GM18870 (cell line): ENCODE results near the gene VSTM1.

Source experiments
- ATAC-seq: cut with Tn5 transposase; IDR thresholded peaks from one replicate; pipeline ENCODE4 v1.9.1; 2021; ENCODE audit warnings: moderate library complexity; ENCODE audit not compliant: unreplicated experiment

The VSTM1 gene

DNA sequence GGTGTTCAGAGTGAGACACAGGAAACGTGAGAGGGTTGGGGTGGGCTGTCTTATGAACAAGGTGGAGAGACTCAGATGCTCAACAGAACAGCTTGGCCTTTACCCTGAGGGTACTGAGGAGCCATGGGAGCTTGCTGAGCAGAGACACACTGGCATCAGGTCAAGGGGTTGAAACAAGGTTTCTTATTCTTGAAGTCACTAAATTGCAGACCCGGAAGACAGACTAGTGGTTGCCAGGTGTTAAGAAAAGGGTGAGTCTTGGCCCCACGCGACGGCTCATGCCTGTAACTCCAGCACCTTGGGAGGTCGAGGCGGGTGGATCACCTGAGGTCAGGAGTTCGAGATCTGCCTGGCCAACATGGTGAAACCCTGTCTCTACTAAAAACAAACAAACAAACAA lies 49.8 kb downstream of the VSTM1 start:
- ATAC-seq = no peak

DNA sequence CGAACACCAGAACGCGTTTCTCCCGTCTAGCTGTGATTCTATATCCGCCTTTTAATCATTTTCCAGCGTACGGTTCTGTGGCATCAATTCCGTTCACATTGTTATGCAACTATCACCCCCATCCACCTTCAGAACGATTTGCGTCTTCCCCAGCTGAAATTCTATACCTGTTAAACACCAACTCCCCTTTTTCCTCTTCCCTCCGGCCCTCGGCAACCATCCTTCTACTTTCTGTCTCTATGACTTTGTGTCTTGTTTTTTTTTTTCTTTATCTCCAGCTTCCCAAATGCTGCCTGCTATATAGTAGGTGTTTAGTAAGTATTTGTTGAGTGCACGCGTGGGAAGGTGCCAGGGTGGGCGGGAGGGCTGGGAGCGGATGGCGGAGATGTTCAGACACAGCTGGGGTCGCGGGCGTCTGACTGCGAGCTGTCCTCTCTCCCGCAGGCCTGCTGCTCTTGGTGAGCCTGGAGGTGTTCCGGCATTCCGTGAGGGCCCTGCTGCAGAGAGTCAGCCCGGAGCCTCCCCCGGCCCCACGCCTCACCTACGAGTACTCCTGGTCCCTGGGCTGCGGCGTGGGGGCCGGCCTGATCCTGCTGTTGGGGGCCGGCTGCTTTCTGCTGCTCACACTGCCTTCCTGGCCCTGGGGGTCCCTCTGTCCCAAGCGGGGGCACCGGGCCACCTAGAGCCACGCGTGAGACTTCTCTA lies 52.0 kb downstream of the VSTM1 start:
- ATAC-seq = no peak

DNA sequence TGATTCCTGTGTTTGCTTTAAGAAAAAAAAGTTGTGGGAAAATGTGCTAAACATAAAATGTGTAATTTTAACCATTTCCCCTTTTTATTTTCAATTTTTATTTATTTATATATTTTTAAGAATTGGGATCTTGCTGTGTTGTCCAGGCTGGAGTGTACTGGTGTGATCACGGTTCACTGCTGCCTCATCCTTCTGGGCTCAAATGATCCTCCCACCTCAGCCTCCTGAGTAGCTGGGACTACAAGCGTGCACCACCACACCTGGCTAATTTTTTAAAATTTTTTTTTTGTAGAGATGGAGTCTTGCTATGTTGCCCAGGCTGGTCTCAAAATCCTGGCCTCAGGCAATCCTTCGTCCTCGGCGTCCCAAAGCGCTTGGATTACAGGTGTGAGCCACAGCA lies 53.2 kb downstream of the VSTM1 start:
- ATAC-seq = no peak

DNA sequence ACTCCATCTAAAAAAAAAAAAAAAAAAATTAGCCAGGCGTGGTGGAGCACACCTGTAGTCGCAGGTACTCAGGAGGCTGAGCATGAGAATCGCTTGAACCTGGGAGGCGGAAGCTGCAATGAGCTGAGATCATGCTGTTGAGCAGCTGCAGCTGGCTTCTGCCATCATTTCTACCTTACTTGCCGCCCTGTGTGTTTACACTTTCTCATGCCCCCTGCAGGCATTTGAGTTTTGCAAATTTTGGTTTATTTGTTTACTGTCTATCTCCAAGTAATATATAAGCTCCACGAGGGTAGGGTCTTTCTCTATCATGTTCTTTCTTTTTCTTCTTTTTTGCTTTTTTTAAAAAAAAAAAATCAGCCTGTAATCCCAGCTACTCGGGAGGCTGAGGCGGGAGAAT lies 54.3 kb downstream of the VSTM1 start:
- no peak for ATAC-seq

DNA sequence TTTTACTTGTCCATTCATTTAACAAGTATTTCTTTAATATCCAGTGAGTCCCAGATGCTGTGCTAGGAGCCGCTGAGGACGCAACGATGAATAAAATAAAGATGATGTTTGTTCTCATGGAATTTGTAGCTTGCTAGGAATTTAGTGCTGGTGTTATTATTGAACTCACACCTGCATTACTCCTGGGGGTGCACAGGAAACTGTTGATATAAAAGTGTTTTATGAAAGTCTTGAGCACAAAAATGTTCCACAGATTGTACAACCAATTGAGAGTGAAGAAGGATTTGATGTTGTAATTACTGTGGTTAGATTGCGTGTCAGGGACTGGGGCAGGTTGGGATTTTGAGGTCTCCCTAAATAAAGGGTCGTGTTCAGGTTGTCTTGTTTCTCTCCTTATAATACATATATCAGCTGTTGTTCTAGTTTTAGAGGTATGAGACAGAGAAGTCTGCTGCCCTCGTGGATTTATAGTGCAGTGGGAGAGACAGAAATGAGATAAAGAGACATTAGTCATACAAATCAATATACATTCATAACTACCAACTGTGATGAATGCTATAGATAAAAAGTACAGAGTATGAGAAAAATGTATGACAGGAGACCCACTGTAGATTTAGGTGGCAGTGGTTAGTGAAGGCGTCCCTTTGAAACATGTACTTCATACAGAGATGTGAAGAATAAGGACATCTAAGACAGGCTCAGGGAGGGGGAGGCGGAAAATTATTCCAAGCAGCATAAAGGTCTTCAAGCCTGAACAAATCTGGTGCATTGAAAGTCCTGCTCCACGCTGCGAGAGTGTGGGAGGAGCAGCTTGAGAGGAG lies 61.0 kb downstream of the VSTM1 start:
- no peak for ATAC-seq

DNA sequence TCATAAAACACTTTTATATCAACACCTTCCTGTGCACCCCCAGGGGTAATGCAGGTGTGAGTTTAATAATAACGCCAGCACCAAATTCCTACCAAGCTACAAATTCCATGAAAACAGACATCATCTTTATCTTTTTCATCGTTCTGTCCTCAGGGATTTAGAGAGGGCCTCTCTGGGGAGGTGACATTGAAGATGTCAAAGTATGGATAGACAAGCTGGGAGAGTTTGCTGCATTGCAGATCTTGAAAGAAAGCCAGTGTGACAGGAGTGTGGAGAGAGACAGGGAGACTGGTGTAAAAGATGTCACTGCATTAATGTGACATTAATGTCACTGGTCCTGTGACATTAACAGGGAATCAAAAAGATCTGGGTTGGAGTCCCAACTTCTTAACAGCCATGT lies 62.2 kb downstream of the VSTM1 start:
- ATAC-seq = no peak

DNA sequence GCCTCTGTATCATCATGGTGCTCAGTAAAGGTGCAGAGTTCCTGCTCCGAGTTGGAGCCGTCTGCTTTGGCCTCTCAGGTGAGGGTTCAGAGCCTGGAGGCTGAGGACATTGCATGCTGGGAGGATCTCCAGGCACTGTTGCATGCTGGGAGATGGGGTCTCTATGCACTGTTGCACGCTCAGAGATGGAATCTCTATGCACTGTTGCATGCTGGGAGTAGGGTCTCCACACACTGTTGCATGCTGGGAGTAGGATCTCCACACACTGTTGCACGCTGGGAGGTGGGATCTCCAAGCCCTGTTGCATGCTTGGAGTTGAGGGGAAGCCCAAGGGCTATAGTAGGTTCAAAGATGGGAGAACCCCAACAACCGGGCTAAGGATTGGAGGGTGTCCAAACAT lies 64.0 kb downstream of the VSTM1 start:
- no peak for ATAC-seq

DNA sequence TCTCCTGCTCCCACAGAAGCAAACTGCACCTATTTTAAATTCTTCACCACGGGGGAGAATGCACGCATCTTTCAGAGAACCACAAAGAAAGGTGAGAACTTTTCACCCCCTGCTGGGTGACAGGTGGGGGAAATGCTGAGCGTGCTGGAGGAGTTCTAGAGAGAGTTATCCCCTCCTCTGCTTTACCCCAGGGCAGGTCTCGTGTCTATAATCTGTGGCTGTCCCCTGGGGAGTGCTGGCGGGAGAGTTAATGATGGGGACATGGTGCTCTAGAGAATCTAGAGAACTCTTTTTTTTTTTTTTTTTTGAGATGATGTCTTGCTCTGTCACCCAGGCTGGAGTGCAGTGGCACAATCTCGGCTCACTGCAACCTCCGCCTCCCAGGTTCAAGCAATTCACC lies 65.5 kb downstream of the VSTM1 start:
- no peak for ATAC-seq

DNA sequence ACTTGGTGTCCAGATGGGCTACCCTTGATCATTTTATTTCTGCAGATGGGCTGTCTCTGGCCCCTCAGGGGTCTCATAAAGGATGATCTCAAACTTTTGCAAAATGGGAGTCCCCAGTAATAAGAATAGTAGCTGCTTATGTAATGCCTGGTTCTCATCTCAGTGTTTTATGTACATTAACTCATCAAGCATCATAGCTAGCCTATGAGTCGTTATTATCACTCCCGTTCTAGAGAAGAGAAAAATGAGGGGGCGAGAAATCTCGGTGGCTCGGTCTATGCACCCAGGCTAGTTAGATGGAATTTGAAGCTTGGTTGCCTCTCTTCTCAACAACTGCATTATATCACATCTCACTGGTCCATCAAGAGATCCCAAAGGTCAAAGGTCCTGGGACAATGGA lies 68.9 kb downstream of the VSTM1 start:
- ATAC-seq = no peak

DNA sequence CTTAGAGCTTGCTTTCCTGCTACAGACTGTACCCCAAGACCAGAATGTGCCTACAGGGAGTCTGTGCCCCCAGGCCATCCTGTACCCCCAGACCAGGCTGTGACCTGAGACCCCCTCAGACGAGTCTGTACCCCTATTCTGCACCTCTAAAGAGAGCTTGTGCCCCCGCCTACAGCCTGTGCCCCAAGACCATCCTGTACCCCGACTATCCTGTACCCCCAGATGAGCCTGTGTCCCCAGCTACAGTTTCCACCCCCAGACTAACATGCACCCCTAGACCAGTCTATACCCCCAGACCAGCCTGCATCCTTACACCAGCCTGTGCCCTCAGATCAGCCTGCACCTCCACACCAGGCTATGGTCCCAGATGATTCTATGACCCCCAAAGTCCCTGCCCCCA lies 70.2 kb downstream of the VSTM1 start:
- no peak for ATAC-seq

DNA sequence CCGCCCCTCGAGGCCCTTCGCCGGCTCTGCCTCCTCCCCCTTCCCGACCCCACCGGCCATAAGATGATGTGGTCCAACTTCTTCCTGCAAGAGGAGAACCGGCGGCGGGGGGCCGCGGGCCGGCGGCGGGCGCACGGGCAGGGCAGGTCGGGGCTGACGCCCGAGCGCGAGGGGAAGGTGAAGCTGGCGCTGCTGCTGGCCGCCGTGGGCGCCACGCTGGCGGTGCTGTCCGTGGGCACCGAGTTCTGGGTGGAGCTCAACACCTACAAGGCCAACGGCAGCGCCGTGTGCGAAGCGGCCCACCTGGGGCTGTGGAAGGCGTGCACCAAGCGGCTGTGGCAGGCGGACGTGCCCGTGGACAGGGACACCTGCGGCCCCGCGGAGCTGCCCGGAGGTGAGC lies 70.9 kb downstream of the VSTM1 start:
- no peak for ATAC-seq

DNA sequence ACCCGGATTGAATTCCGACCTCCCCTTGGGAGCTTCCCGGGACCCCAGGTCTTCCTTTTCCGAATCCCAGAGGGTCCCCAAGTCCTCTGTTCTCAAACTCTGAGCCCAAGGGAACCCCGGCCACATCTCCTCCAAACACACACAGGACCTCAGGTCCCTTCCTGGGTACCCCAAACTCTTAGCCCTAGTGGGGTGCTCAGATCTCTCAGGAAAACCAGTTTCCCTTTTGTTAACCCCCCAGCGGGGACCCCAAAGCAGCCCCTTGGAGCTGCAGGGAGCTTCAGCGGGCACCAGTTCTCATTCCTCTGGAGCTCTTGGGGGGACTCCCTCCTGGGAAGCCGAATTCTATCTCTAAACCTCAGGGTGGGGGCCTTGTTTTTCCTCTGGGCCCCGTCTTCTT lies 71.5 kb downstream of the VSTM1 start:
- ATAC-seq = no peak

DNA sequence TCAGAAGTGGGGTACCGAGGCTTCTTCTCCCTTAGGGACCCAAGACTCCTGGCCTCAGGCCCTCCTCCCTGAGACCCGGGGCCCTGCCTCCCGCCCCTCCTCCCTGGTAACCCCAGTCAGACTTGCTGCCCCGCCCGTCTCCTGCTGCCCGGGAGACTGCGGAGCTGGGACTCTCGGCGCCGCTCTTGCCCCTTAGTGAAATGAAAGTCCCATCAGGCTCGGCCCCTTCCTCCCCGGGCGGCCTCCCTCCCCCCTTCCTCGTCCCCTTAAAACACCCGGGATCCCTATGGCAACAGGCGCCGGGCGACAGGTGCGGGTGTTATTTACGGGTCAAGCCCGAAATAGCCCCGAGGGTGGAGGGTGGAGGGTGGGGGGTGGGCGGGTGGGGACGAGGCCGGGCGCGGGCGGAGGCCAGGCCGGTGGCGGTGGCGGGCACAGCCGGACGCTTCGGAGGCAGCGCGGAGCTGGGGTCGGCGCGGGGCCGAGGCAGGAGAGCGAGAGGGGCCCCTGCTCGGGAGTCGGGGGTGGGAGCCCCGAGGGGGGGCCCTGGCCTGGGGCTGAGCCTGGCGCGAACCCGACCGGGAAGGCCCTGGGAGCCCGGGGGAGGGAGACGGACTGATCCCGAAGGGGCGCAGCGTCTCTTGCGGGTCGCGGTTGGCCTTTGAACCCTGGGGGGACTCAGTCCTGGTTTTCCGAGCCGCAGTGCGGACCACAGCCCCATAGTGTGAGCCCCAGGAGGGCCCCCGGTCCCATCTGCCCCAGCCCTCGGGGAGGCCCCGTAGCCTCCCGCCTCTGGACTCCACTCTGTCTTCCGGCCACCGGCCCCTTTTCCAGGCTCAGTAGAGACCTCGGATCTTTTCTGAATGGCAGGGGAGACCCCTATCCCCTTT lies 72.2 kb downstream of the VSTM1 start, which contains the start of gene CACNG6:
Gene CACNG6, plus strand, starts transcription at position 414 of the 890 bp plus-strand sequence. CDS start 1,241 bp downstream, outside the sequence.
- no peak for ATAC-seq
